ENCODE results near the gene ZSCAN5A.
A peak's percentile ranks its signal among the peaks of the same experiment; 100 is the strongest.

ZSCAN5A gene

DNA sequence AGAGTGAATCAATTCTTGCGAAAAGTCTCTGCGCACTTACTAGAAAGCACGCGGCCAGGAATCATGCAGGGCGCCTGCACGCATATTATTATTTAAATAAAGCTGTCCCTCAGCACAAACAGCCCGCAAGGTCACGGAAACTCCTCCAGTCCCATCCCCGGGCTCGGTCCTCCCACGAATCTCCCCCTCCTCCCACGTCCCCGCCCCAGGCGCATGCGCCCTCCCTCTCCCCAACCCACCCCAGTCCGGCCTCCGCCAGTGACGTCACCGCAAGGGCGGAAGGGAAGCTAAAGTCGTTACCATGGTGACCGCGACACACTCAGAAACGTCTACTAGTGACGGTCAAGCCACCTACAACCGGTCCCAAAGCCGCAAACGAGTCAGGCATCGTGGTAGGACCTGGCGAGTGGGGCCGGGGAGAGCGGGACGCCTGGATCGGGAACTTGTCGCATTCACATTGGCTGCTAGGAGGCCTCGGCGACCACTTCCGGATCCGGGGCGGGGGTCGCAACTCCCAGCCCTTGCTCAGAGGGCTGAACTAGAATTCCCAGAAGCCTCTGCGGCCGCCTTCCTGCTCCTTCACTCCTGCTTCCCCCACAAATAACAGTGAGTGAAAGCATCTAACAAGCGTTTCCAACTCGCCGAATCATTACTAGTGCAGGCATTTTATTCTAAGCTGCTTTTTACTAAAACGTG, at the start of gene ZSCAN5A:
Gene ZSCAN5A (minus strand): TSS at position 459 of the 696 bp plus-strand sequence. CDS start 89,793 bp downstream, outside the sequence.
- TF ChIP-seq, protein P1, sequence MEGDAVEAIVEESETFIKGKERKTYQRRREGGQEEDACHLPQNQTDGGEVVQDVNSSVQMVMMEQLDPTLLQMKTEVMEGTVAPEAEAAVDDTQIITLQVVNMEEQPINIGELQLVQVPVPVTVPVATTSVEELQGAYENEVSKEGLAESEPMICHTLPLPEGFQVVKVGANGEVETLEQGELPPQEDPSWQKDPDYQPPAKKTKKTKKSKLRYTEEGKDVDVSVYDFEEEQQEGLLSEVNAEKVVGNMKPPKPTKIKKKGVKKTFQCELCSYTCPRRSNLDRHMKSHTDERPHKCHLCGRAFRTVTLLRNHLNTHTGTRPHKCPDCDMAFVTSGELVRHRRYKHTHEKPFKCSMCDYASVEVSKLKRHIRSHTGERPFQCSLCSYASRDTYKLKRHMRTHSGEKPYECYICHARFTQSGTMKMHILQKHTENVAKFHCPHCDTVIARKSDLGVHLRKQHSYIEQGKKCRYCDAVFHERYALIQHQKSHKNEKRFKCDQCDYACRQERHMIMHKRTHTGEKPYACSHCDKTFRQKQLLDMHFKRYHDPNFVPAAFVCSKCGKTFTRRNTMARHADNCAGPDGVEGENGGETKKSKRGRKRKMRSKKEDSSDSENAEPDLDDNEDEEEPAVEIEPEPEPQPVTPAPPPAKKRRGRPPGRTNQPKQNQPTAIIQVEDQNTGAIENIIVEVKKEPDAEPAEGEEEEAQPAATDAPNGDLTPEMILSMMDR (IDR thresholded peaks at IDR 0.05; ENCODE audit: insufficient read depth, missing control alignments) = no peak
- DNase-seq (ENCODE audit: insufficient read length, low spot score) (peak; percentile 69), FAIRE-seq (no peak)

DNA sequence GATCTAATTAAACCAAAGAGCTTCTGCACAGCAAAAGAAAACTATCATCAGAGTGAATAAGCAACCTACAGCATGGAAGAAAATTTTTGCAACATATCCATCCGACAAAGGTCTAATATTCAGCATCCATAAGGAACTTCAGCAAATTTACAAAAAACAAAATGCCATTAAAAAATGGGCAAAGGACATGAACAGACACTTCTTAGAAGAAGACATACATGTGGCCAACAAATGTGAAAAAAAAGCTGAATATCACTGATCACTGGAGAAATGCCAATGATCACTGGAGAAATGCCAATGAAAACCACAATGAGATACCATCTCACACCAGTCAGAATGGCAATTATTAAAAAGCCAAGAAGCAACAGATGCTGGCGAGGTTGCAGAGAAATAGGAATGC, 46.2 kb upstream of the ZSCAN5A start:
- TF ChIP-seq, protein P1 (IDR thresholded peaks at IDR 0.05; ENCODE audit: insufficient read depth, missing control alignments) = no peak
- DNase-seq (ENCODE audit: insufficient read length, low spot score) (no peak), FAIRE-seq (no peak)

DNA sequence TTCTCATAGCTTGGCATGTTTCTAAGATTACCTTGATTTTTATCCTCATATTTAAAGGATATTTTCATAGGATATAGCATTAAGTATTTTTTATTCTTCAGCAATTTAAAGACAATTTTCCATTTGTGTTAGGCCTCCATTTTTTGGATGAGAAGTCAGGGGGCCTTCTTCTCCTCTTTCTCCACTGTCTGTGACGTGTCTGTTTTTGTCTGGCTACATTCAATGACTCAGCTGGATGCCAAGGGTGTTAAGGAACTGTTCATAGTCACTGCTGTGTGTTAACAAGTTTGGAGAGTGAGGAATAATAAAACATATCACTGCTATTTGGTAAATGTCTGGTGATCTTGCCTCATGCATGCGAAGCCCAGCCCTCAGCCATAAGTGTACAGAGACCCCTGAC, 42.3 kb upstream of the ZSCAN5A start:
- FAIRE-seq (no peak), DNase-seq (ENCODE audit: insufficient read length, low spot score) (no peak)
- TF ChIP-seq, protein P1 (IDR thresholded peaks at IDR 0.05; ENCODE audit: insufficient read depth, missing control alignments) = no peak

GRCh38 chr19:56355517-56355916, 40.9 kb upstream of the ZSCAN5A start:
- DNase-seq (ENCODE audit: insufficient read length, low spot score) (no peak), FAIRE-seq (no peak)
- TF ChIP-seq, protein P1 (IDR thresholded peaks at IDR 0.05; ENCODE audit: insufficient read depth, missing control alignments) = no peak

GRCh38 chr19:56351208-56351607, 36.6 kb upstream of the ZSCAN5A start:
- TF ChIP-seq, protein P1 (IDR thresholded peaks at IDR 0.05; ENCODE audit: insufficient read depth, missing control alignments) = no peak
- DNase-seq (ENCODE audit: insufficient read length, low spot score) (no peak), FAIRE-seq (no peak)

DNA sequence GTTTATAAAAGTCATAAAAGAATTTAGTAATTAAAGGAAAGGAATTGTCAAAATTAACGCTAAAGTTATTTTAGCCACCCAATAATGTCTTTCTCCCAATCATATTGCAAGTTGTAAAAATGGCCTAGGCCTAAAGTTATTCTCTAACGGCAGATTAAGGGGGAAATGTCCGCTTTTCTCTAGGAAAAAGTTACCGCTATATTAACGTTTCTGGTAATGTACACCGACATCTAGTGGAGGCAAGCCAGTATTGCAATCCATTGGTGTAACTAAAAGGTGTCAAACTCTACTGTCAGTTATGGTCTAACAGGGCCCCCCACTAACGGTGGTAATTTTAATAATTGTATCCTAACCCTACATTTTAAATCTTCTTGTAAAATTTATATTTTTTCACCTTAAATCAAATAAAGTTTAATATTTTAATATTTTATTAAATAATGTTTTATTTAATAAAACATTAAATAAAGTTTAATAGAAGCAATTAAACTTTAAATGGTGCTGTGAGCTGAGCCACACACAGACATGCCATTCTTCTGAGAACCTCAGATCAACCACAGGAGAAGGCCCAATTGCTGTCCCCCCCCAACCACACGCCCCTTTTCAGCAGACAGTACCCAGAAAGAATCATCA, 35.9 kb upstream of the ZSCAN5A start:
- TF ChIP-seq, protein P1 (IDR thresholded peaks at IDR 0.05; ENCODE audit: insufficient read depth, missing control alignments) = peak; percentile 80
- DNase-seq (ENCODE audit: insufficient read length, low spot score) = no peak
- FAIRE-seq = no peak

GRCh38 chr19:56348289-56348877, 33.7 kb upstream of the ZSCAN5A start:
- DNase-seq (ENCODE audit: insufficient read length, low spot score) (no peak), FAIRE-seq (no peak)
- TF ChIP-seq, protein P1 (IDR thresholded peaks at IDR 0.05; ENCODE audit: insufficient read depth, missing control alignments) = peak; percentile 30
